CD8-positive, alpha-beta memory T cell (primary cell): ENCODE data around the gene ABCB9. TPM values are rescaled to one million over a fixed set of nuclear protein-coding genes. Genes with fewer than 3 reads are reported as not detected.

ENCODE experiments used
- CTCF ChIA-PET: fragments of 350-600 bp; sonication (Branson Sonifier 250); formaldehyde crosslinking; loops from one replicate; lab custom pipeline; 2021; ENCODE audit warnings: antibody characterized with exemption; lab: Charles Lee
- POLR2A ChIA-PET: fragments of 350-600 bp; sonication (Branson Sonifier 250); formaldehyde crosslinking; loops from one replicate; lab custom pipeline; 2021; ENCODE audit warnings: antibody characterized with exemption; lab: Charles Lee
- DNase-seq, 5 donors: peaks; one replicate each; pipeline versions ENCODE4 v3.0.0 to v3.0.0-alpha.2; 2020 to 2022; ENCODE audit warnings: mixed read lengths in 1 of 5
- H3K27ac ChIP-seq: one replicate; pipeline ENCODE4 v1.7.0; 2013; ENCODE audit warnings: low read depth, mild to moderate bottlenecking, low read length, moderate library complexity
- H3K27me3 ChIP-seq: 2 replicates; pipeline ENCODE4 v1.7.0; 2013; ENCODE audit warnings: low read length, mild to moderate bottlenecking; ENCODE audit not compliant: insufficient read depth, poor library complexity, severe bottlenecking
- H3K36me3 ChIP-seq: 2 replicates; pipeline ENCODE4 v1.7.0; 2013; ENCODE audit warnings: mild to moderate bottlenecking, low read length, moderate library complexity; ENCODE audit not compliant: insufficient read depth
- H3K4me1 ChIP-seq: 2 replicates; pipeline ENCODE4 v1.7.0; 2013; ENCODE audit warnings: mild to moderate bottlenecking, low read length, moderate library complexity; ENCODE audit not compliant: insufficient read depth
- H3K4me3 ChIP-seq: 2 replicates; pipeline ENCODE4 v1.7.0; 2013; ENCODE audit warnings: mild to moderate bottlenecking, low read length
- H3K9me3 ChIP-seq: 2 replicates; pipeline ENCODE4 v1.7.0; 2013; ENCODE audit warnings: mild to moderate bottlenecking, low read length
- H3K27ac Mint-ChIP-seq, 8 donors: one replicate each; pipeline ENCODE4 v1.8.0; 2020 to 2021; ENCODE audit warnings: mixed read lengths in 8 of 8, mild to moderate bottlenecking in 6 of 8, inconsistent platforms in 3 of 8, moderate library complexity in 3 of 8
- H3K27me3 Mint-ChIP-seq, 2 donors: one replicate each; pipeline ENCODE4 v1.8.0; 2020 to 2021; ENCODE audit warnings: mixed read lengths in 2 of 2, mild to moderate bottlenecking in 1 of 2, moderate library complexity in 1 of 2
- H3K36me3 Mint-ChIP-seq, 3 donors: one replicate each; pipeline ENCODE4 v1.8.0; 2020 to 2021; ENCODE audit warnings: mixed read lengths in 3 of 3, inconsistent platforms in 1 of 3, mild to moderate bottlenecking in 1 of 3
- H3K4me1 Mint-ChIP-seq, 3 donors: one replicate each; pipeline ENCODE4 v1.8.0; 2020 to 2021; ENCODE audit warnings: mixed read lengths in 3 of 3, inconsistent platforms in 1 of 3, mild to moderate bottlenecking in 1 of 3
- H3K4me3 Mint-ChIP-seq, 7 donors: one replicate each; pipeline ENCODE4 v1.8.0; 2020 to 2021; ENCODE audit warnings: mixed read lengths in 7 of 7, mild to moderate bottlenecking in 6 of 7, moderate library complexity in 4 of 7, inconsistent platforms in 2 of 7
- H3K9me3 Mint-ChIP-seq, 5 donors: one replicate each; pipeline ENCODE4 v1.8.0; 2020 to 2022; ENCODE audit warnings: mixed read lengths in 5 of 5, mild to moderate bottlenecking in 3 of 5, moderate library complexity in 2 of 5, inconsistent platforms in 1 of 5
- polyA plus RNA-seq: library from polyadenylated mRNA; unstranded; fragments of 300-500 nt; fragmentation: Illumina TruSeq; gene quantifications from one replicate; pipeline ENCODE4 v1.2.3, GENCODE V29; 2021
- total RNA-seq, 2 experiments: library from RNA; stranded (reverse); gene quantifications; one replicate each; pipeline ENCODE4 v1.2.3, GENCODE V29; 2021

Gene ABCB9
- total and polyA plus RNA-seq, 3 experiments from 2014 or later: 0.99 to 3.9 (median 3.7) TPM

- POLR2A ChIA-PET: interaction anchor here (0.6 to 0.7 kb wide), 2 partner anchors 99 to 135 kb away, joined by 3 read pairs; no protein-coding TSS in a partner anchor
- Histone ChIP-seq H3K27me3 (no peaks in the 10 kb centered on the region), H3K36me3 (no peaks in the 10 kb centered on the region), H3K4me1 (no peaks in the 10 kb centered on the region), H3K4me3 (no peak overlapping the region), H3K27ac (no peak overlapping the region), H3K9me3 (no peaks in the 10 kb centered on the region)
- Mint-ChIP-seq H3K9me3 (no peaks in the 10 kb centered on the region), H3K36me3 (peaks cover 0 to 6% (median 0%) of the 10 kb centered on the region in 3 donors), H3K27ac (no peak overlapping the region), H3K4me1 (no peaks in the 10 kb centered on the region), H3K4me3 (no peak overlapping the region), H3K27me3 (no peaks in the 10 kb centered on the region)
- CTCF ChIA-PET: no interaction called here
- peak in 1 of 5 donors; percentile 25 for DNase-seq
These were observed 25.5 kb upstream of the ABCB9 start for GRCh38 chr12:122991623-122992275.

- POLR2A ChIA-PET: interaction anchor here (0.7 kb wide), 1 partner anchor 136 kb away, joined by 3 read pairs; no protein-coding TSS in a partner anchor
- Histone ChIP-seq H3K9me3 (no peaks in the 10 kb centered on the region), H3K4me3 (no peak overlapping the region), H3K27ac (no peak overlapping the region), H3K36me3 (no peaks in the 10 kb centered on the region), H3K27me3 (no peaks in the 10 kb centered on the region), H3K4me1 (no peaks in the 10 kb centered on the region)
- Mint-ChIP-seq H3K36me3 (peaks cover 0 to 6% (median 0%) of the 10 kb centered on the region in 3 donors), H3K27me3 (no peaks in the 10 kb centered on the region), H3K4me1 (no peaks in the 10 kb centered on the region), H3K4me3 (no peak overlapping the region), H3K27ac (peak overlapping the region in 1 of 8 donors; percentile 69), H3K9me3 (no peaks in the 10 kb centered on the region)
- CTCF ChIA-PET: no interaction called here
- DNase-seq: peak in 1 of 5 donors; percentile 44
These were observed 24.8 kb upstream of the ABCB9 start for GRCh38 chr12:122990961-122991622.

- Histone ChIP-seq H3K27me3 (no peaks in the 10 kb centered on the region), H3K9me3 (no peaks in the 10 kb centered on the region), H3K4me3 (no peak overlapping the region), H3K36me3 (no peaks in the 10 kb centered on the region), H3K27ac (no peak overlapping the region), H3K4me1 (no peaks in the 10 kb centered on the region)
- H3K27me3 Mint-ChIP-seq: no peaks in the 10 kb centered on the region
- ChIA-PET POLR2A (no interaction called here), CTCF (no interaction called here)
- H3K36me3 Mint-ChIP-seq: peaks cover 0 to 6% (median 0%) of the 10 kb centered on the region in 3 donors
- no peak overlapping the region for H3K27ac Mint-ChIP-seq
- H3K4me3 Mint-ChIP-seq: peak overlapping the region in 1 of 7 donors; percentile 73
- DNase-seq: peak in 1 of 5 donors; percentile 41
- H3K4me1 Mint-ChIP-seq: no peaks in the 10 kb centered on the region
- H3K9me3 Mint-ChIP-seq: no peaks in the 10 kb centered on the region
These were observed 24.3 kb upstream of the ABCB9 start for GRCh38 chr12:122990561-122990960.

- Histone ChIP-seq H3K4me1 (no peaks in the 10 kb centered on the region), H3K4me3 (no peak overlapping the region), H3K27me3 (no peaks in the 10 kb centered on the region), H3K27ac (no peak overlapping the region), H3K9me3 (no peaks in the 10 kb centered on the region), H3K36me3 (no peaks in the 10 kb centered on the region)
- Mint-ChIP-seq H3K27me3 (no peaks in the 10 kb centered on the region), H3K36me3 (peaks cover 0 to 10% (median 0%) of the 10 kb centered on the region in 3 donors), H3K4me3 (no peak overlapping the region), H3K4me1 (no peaks in the 10 kb centered on the region), H3K9me3 (peaks cover 0 to 1% (median 0%) of the 10 kb centered on the region in 5 donors), H3K27ac (no peak overlapping the region)
- POLR2A ChIA-PET: no interaction called here
- CTCF ChIA-PET: no interaction called here
- DNase-seq: no peak
These were observed 23.7 kb upstream of the ABCB9 start for GRCh38 chr12:122989874-122990419.

GRCh38 chr12:122989225-122989839, 23.1 kb upstream of the ABCB9 start:
- Mint-ChIP-seq H3K27ac (no peak overlapping the region), H3K27me3 (no peaks in the 10 kb centered on the region), H3K9me3 (peaks cover 0 to 1% (median 0%) of the 10 kb centered on the region in 5 donors), H3K4me3 (no peak overlapping the region), H3K36me3 (peaks cover 0 to 15% (median 2%) of the 10 kb centered on the region in 3 donors), H3K4me1 (peaks cover 0 to 3% (median 3%) of the 10 kb centered on the region in 3 donors)
- ChIA-PET POLR2A (no interaction called here), CTCF (no interaction called here)
- Histone ChIP-seq H3K9me3 (no peaks in the 10 kb centered on the region), H3K27me3 (no peaks in the 10 kb centered on the region), H3K27ac (no peak overlapping the region), H3K4me3 (no peak overlapping the region), H3K36me3 (no peaks in the 10 kb centered on the region), H3K4me1 (peaks cover under 1% of the 10 kb centered on the region)
- no peak for DNase-seq

- Histone ChIP-seq H3K27me3 (no peaks in the 10 kb centered on the region), H3K4me3 (no peak overlapping the region), H3K9me3 (no peaks in the 10 kb centered on the region), H3K36me3 (no peaks in the 10 kb centered on the region), H3K27ac (no peak overlapping the region), H3K4me1 (peaks cover 7% of the 10 kb centered on the region)
- H3K4me3 Mint-ChIP-seq: no peak overlapping the region
- ChIA-PET POLR2A (no interaction called here), CTCF (no interaction called here)
- peaks cover 0 to 19% (median 2%) of the 10 kb centered on the region in 3 donors for H3K36me3 Mint-ChIP-seq
- DNase-seq: no peak
- peak overlapping the region in 1 of 8 donors; percentile 70 for H3K27ac Mint-ChIP-seq
- H3K4me1 Mint-ChIP-seq: peaks cover 0 to 9% (median 7%) of the 10 kb centered on the region in 3 donors
- H3K9me3 Mint-ChIP-seq: peaks cover 0 to 1% (median 0%) of the 10 kb centered on the region in 5 donors
- H3K27me3 Mint-ChIP-seq: no peaks in the 10 kb centered on the region
These were observed 22.4 kb upstream of the ABCB9 start for GRCh38 chr12:122988612-122989212.

- DNase-seq: no peak
- Mint-ChIP-seq H3K27ac (no peak overlapping the region), H3K27me3 (no peaks in the 10 kb centered on the region), H3K4me1 (peaks cover 4 to 16% (median 13%) of the 10 kb centered on the region in 3 donors), H3K4me3 (no peak overlapping the region), H3K36me3 (peaks cover 0 to 26% (median 2%) of the 10 kb centered on the region in 3 donors), H3K9me3 (peaks cover 0 to 1% (median 0%) of the 10 kb centered on the region in 5 donors)
- Histone ChIP-seq H3K4me1 (peaks cover 10% of the 10 kb centered on the region), H3K9me3 (no peaks in the 10 kb centered on the region), H3K4me3 (no peak overlapping the region), H3K36me3 (no peaks in the 10 kb centered on the region), H3K27me3 (no peaks in the 10 kb centered on the region), H3K27ac (no peak overlapping the region)
- ChIA-PET CTCF (no interaction called here), POLR2A (no interaction called here)
These were observed 21.8 kb upstream of the ABCB9 start for GRCh38 chr12:122988036-122988435.
